GM12865 (cell line): ENCODE data around the gene GLIS1.

Experiments used
- DNase-seq: peaks from one replicate; pipeline ENCODE4 v3.0.0; 2010; ENCODE audit warnings: low read depth
- H3K4me3 ChIP-seq: 2 replicates; pipeline ENCODE4 v1.5.1; 2011; ENCODE audit warnings: mild to moderate bottlenecking, low read depth, low read length, control low read depth
- CTCF ChIP-seq: IDR thresholded peaks from 2 replicates; pipeline ENCODE4 v1.5.1; 2011; ENCODE audit warnings: low read length, control low read depth, low read depth, inconsistent platforms; ENCODE audit not compliant: insufficient read depth; ENCODE audit errors: missing control alignments

Gene GLIS1

GRCh38 chr1:53471000-53471399 is 268.0 kb downstream of the GLIS1 start:
- H3K4me3 ChIP-seq: no peak overlapping the region
- TF ChIP-seq CTCF: no peak
- DNase-seq: no peak

- TF ChIP-seq CTCF: no peak
- DNase-seq: no peak
- no peak overlapping the region for H3K4me3 ChIP-seq
Measured at GRCh38 chr1:53470584-53470983, 268.4 kb downstream of the GLIS1 start.

GRCh38 chr1:53470155-53470554 is 268.8 kb downstream of the GLIS1 start:
- DNase-seq: no peak
- no peak for TF ChIP-seq CTCF
- H3K4me3 ChIP-seq: no peak overlapping the region

GRCh38 chr1:53469373-53469772 is 269.6 kb downstream of the GLIS1 start:
- H3K4me3 ChIP-seq: no peak overlapping the region
- TF ChIP-seq CTCF: no peak
- no peak for DNase-seq

- H3K4me3 ChIP-seq: no peak overlapping the region
- no peak for DNase-seq
- no peak for TF ChIP-seq CTCF
Measured at GRCh38 chr1:53468374-53468773, 270.6 kb downstream of the GLIS1 start.

- TF ChIP-seq CTCF: no peak
- no peak overlapping the region for H3K4me3 ChIP-seq
- DNase-seq: no peak
Measured at GRCh38 chr1:53467391-53467790, 271.6 kb downstream of the GLIS1 start.
